ENCODE results near the gene HOXC11.

Gene HOXC11

DNA sequence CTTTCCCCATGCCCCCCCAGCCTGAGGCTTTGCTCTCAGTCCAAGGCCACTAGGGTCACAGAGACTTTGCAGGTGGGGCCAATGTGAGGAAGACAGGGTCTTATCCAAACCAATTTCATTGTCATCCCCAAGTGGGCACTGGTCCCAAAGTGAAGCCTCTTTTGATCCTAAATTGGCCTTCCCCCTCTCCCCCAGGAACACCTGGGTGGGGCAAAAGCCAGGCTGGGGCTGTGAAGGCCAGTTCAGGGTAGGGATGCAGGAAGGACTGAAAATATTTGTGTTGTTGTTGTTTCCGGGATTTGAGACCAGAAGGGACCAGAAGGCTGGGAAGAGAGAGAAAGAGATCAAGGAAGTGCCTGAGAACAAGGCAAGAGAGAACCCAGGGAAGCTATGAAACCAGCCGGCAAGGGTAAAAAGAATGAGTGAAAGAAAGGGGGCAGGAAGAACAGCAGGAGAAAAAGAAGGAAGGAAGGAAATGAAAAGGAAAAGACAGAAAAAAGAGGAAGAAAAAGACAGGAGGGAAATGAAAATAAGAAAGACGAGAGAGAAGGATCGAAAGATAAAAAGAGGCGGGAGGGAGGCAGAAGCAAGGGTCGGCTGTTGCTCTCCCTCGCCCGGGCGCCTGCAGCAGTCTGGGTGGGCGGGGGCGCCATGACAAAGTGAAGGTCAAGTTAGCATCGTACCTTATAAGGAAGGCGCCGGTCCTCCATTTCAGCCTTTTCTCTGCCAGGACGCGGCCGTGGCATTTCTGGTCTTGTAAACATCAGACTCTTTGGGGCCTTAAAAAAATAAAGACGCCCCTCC is 7.4 kb upstream of the HOXC11 start (continued):
- TF ChIP-seq, protein P1, sequence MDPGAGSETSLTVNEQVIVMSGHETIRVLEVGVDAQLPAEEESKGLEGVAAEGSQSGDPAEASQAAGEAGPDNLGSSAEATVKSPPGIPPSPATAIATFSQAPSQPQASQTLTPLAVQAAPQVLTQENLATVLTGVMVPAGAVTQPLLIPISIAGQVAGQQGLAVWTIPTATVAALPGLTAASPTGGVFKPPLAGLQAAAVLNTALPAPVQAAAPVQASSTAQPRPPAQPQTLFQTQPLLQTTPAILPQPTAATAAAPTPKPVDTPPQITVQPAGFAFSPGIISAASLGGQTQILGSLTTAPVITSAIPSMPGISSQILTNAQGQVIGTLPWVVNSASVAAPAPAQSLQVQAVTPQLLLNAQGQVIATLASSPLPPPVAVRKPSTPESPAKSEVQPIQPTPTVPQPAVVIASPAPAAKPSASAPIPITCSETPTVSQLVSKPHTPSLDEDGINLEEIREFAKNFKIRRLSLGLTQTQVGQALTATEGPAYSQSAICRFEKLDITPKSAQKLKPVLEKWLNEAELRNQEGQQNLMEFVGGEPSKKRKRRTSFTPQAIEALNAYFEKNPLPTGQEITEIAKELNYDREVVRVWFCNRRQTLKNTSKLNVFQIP (CRISPR knock-in tag; IDR thresholded peaks at IDR 0.05; ENCODE audit: borderline replicate concordance, low read depth) = no peak
- no peak for TF ChIP-seq GLIS3 (CRISPR knock-in tag; IDR thresholded peaks at IDR 0.05)
- TF ChIP-seq RARB (CRISPR knock-in tag; IDR thresholded peaks at IDR 0.05) = no peak
- no peak for TF ChIP-seq TCF4 (CRISPR knock-in tag; IDR thresholded peaks at IDR 0.05; ENCODE audit: borderline replicate concordance)
- TF ChIP-seq CSRNP3 (CRISPR knock-in tag; IDR thresholded peaks at IDR 0.05) = no peak

DNA sequence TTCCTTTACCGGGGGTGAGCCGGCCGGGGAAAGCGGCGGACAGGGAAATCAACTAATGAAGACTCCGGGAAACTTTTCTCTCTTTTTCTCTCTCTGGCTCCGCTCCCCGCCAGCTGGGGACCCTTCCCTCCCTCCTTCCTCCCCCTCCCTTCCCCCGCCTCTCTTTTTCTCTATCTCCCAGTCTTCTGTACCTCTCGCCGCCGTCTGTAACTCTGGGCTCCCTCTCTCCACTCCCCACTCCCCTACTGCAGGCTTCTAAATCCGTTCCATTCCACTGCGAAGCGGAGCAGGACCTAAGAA is 6.9 kb upstream of the HOXC11 start:
- ATAC-seq = no peak
- TF ChIP-seq ZFP3 (CRISPR knock-in tag; IDR thresholded peaks at IDR 0.05) (no peak), ZC3H10 (CRISPR knock-in tag; IDR thresholded peaks at IDR 0.05) (no peak)

GRCh38 chr12:53966385-53967133 is 6.4 kb upstream of the HOXC11 start:
- ATAC-seq = no peak; the same call in 2 of the 3 replicates
- no peak for TF ChIP-seq GLIS3 (CRISPR knock-in tag; IDR thresholded peaks at IDR 0.05)

DNA sequence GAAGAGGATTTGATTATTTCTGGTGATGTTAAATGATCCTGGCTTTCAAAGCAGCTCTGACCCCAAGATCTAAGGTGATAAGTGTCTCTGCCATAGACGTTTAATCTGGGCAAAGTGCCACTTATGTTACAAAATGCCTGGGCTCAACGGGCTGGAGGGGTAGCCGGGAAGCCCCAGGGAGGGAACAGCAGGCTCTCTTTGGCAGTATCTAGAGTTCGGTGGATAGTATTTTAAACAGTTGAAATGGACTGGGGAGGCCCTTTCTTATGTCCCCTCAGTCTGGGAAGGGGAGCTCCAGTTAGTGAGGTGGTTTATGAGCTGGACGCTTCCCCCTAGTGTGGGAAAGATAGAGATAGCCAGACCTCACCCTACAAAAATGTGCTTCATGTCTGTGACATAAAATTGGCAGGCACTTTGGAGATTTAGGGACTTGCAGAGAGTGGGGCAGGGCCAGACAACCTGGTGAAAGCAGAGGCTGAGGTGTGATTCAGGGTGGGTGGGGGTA is 5.5 kb upstream of the HOXC11 start:
- no peak for TF ChIP-seq BACH2 (CRISPR knock-in tag; IDR thresholded peaks at IDR 0.05; ENCODE audit: borderline replicate concordance)
- no peak for TF ChIP-seq SNAI2 (CRISPR knock-in tag; IDR thresholded peaks at IDR 0.05)
- TF ChIP-seq ZNF70 (CRISPR knock-in tag; IDR thresholded peaks at IDR 0.05) = no peak
- TF ChIP-seq, protein P2, sequence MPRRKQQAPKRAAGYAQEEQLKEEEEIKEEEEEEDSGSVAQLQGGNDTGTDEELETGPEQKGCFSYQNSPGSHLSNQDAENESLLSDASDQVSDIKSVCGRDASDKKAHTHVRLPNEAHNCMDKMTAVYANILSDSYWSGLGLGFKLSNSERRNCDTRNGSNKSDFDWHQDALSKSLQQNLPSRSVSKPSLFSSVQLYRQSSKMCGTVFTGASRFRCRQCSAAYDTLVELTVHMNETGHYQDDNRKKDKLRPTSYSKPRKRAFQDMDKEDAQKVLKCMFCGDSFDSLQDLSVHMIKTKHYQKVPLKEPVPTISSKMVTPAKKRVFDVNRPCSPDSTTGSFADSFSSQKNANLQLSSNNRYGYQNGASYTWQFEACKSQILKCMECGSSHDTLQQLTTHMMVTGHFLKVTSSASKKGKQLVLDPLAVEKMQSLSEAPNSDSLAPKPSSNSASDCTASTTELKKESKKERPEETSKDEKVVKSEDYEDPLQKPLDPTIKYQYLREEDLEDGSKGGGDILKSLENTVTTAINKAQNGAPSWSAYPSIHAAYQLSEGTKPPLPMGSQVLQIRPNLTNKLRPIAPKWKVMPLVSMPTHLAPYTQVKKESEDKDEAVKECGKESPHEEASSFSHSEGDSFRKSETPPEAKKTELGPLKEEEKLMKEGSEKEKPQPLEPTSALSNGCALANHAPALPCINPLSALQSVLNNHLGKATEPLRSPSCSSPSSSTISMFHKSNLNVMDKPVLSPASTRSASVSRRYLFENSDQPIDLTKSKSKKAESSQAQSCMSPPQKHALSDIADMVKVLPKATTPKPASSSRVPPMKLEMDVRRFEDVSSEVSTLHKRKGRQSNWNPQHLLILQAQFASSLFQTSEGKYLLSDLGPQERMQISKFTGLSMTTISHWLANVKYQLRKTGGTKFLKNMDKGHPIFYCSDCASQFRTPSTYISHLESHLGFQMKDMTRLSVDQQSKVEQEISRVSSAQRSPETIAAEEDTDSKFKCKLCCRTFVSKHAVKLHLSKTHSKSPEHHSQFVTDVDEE (CRISPR knock-in tag; IDR thresholded peaks at IDR 0.05) = no peak
- ATAC-seq = no peak

DNA sequence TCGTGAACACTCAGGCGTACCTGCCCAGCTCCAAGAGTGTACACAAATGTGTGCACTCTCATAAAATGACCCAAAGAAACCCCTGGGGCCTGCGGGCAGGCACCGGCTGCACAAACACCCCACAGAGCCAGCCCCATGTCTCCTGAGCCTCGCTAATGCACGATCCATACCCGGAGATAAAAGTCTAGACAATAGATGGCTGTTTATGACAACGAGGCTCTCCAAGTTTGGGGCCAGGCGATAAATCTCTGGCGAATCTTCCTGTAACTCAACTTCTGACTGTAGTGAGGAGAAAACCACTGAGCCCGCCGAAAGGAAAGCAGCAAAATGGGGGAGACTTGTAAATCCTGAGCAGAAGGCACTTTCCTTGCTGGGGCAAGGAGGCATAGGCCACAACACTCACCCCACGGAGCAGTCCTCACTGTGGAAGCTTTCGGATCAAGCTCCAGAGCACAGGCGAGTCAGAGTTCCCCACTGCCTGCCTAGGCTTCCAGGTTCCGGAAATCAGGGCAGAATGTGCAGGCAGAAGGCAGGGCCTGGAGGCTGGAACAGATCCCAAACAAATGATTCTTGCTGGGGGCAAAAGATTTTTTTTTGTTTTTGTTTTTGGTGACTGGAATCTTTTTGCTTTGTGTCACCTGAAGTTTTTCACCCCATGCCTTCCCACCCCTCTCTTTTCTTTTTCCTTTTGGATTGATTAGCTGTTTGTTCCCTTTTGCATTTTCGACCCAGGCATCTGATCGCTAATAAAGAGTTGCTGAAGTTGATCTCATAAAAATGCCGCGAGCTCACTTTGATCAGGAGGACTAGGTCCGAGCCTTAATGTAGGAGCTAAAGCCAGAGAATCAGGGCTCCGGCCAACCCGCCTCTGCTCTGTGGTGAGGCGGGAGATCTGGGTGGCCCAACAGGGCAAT is 4.5 kb upstream of the HOXC11 start:
- no peak for ATAC-seq
- no peak for TF ChIP-seq RARB (CRISPR knock-in tag; IDR thresholded peaks at IDR 0.05)
- TF ChIP-seq, protein P1 (CRISPR knock-in tag; IDR thresholded peaks at IDR 0.05; ENCODE audit: borderline replicate concordance, low read depth) = no peak
- no peak for TF ChIP-seq ARNTL (CRISPR knock-in tag; IDR thresholded peaks at IDR 0.05; ENCODE audit: borderline replicate concordance, low read depth)
- TF ChIP-seq PPARA (CRISPR knock-in tag; IDR thresholded peaks at IDR 0.05; ENCODE audit: borderline replicate concordance) = no peak
- no peak for TF ChIP-seq ZNF565 (CRISPR knock-in tag; conservative IDR thresholded peaks at IDR 0.05; ENCODE audit: low read depth)
- no peak for TF ChIP-seq PATZ1 (CRISPR knock-in tag; IDR thresholded peaks at IDR 0.05; ENCODE audit: borderline replicate concordance)
- TF ChIP-seq ISL1 (CRISPR knock-in tag; IDR thresholded peaks at IDR 0.05) = no peak
- no peak for TF ChIP-seq ZNF70 (CRISPR knock-in tag; IDR thresholded peaks at IDR 0.05)
- no peak for TF ChIP-seq ZFP3 (CRISPR knock-in tag; IDR thresholded peaks at IDR 0.05)
- TF ChIP-seq OSR1 (CRISPR knock-in tag; IDR thresholded peaks at IDR 0.05) = no peak
- no peak for TF ChIP-seq SNAI2 (CRISPR knock-in tag; IDR thresholded peaks at IDR 0.05)
- no peak for TF ChIP-seq CSDC2 (CRISPR knock-in tag; IDR thresholded peaks at IDR 0.05)
- no peak for TF ChIP-seq BACH2 (CRISPR knock-in tag; IDR thresholded peaks at IDR 0.05; ENCODE audit: borderline replicate concordance)
- TF ChIP-seq ZFP30 (CRISPR knock-in tag; IDR thresholded peaks at IDR 0.05) = no peak
- no peak for TF ChIP-seq TCF4 (CRISPR knock-in tag; IDR thresholded peaks at IDR 0.05; ENCODE audit: borderline replicate concordance)
- TF ChIP-seq ZNF8 (CRISPR knock-in tag; IDR thresholded peaks at IDR 0.05) = no peak
- TF ChIP-seq TOX (CRISPR knock-in tag; IDR thresholded peaks at IDR 0.05; ENCODE audit: borderline replicate concordance) = no peak
- TF ChIP-seq ZC3H10 (CRISPR knock-in tag; IDR thresholded peaks at IDR 0.05) = no peak
